ENCODE data around the gene IQSEC3. TPM values are rescaled to one million over a fixed set of nuclear protein-coding genes. Genes with fewer than 3 reads are reported as not detected.
"Not testable (repeated sequence)": the region's sequence is repeated elsewhere in the genome, so short reads cannot be mapped to it uniquely, and the experiment has no call there.

The IQSEC3 gene
- total and polyA plus RNA-seq, 2 donors from 2014 or later: 1.4 to 6.9 TPM

- no peaks in the 10 kb centered on the region for H3K27me3 ChIP-seq (ENCODE audit: control insufficient read depth, insufficient read depth, low read length)
- H3K36me3 ChIP-seq (ENCODE audit: control insufficient read depth in 2 of 3, insufficient read depth in 3 of 3, low read length in 3 of 3): peaks cover 0 to 5% (median 4%) of the 10 kb centered on the region in 3 donors
- H3K27ac ChIP-seq (ENCODE audit: low read depth in 2 of 2, low read length in 2 of 2): peak within 1 kb of the TSS; percentile 82 to 87
- FAIRE-seq: no peak
- TF ChIP-seq CTCF (IDR thresholded peaks at IDR 0.05; ENCODE audit: borderline replicate concordance, extremely low read depth, insufficient read depth): no peak
- peak within 1 kb of the TSS; percentile 8 to 41 (median 18) for H3K4me3 ChIP-seq (ENCODE audit: low read length in 3 of 3)
- DNase-seq: peak in 2 of 5 donors; percentile 45 to 77
- intact Hi-C loops (cut with DNase I): no loop called here
- no peaks in the 10 kb centered on the region for H3K9me3 ChIP-seq (ENCODE audit: control insufficient read depth in 2 of 3, insufficient read depth in 1 of 3, low read length in 3 of 3)
- peaks cover 0 to 54% (median 51%) of the 10 kb centered on the region in 3 donors for H3K4me1 ChIP-seq (ENCODE audit: control insufficient read depth in 2 of 3, insufficient read depth in 2 of 3, low read depth in 1 of 3, low read length in 3 of 3)
- peak within 1 kb of the TSS in 1 of 3 donors; percentile 42 for H3K9ac ChIP-seq (ENCODE audit: low read length in 3 of 3)
Observed at GRCh38 chr12:214003-214741, 147.6 kb downstream of the IQSEC3 start, which contains the start of gene SLC6A12. Gene SLC6A12 (minus strand): TSS chr12:214157. CDS start chr12:209986, 4,171 bp downstream.

- intact Hi-C loops (cut with DNase I): no loop called here
- Histone ChIP-seq H3K36me3 (ENCODE audit: control insufficient read depth in 2 of 3, insufficient read depth in 3 of 3, low read length in 3 of 3) (peaks cover 0 to 6% (median 4%) of the 10 kb centered on the region in 3 donors), H3K9me3 (ENCODE audit: control insufficient read depth in 2 of 3, insufficient read depth in 1 of 3, low read length in 3 of 3) (no peaks in the 10 kb centered on the region), H3K27ac (ENCODE audit: low read depth in 2 of 2, low read length in 2 of 2) (peak overlapping the region in 1 of 2 donors; percentile 82), H3K4me1 (ENCODE audit: control insufficient read depth in 2 of 3, insufficient read depth in 2 of 3, low read depth in 1 of 3, low read length in 3 of 3) (peaks cover 0 to 48% (median 42%) of the 10 kb centered on the region in 3 donors), H3K9ac (ENCODE audit: low read length in 3 of 3) (no peak overlapping the region), H3K27me3 (ENCODE audit: control insufficient read depth, insufficient read depth, low read length) (no peaks in the 10 kb centered on the region), H3K4me3 (ENCODE audit: low read length in 3 of 3) (no peak overlapping the region)
- DNase-seq (peak in 1 of 5 donors; percentile 43), FAIRE-seq (no peak)
- no peak for TF ChIP-seq CTCF (IDR thresholded peaks at IDR 0.05; ENCODE audit: borderline replicate concordance, extremely low read depth, insufficient read depth)
Observed at GRCh38 chr12:215116-215515, 148.5 kb downstream of the IQSEC3 start.

GRCh38 chr12:217029-217428 is 150.5 kb downstream of the IQSEC3 start:
- DNase-seq; H3K4me3 ChIP-seq (ENCODE audit: low read length in 3 of 3); FAIRE-seq; H3K27ac ChIP-seq (ENCODE audit: low read depth in 2 of 2, low read length in 2 of 2); H3K27me3 ChIP-seq (ENCODE audit: control insufficient read depth, insufficient read depth, low read length); H3K36me3 ChIP-seq (ENCODE audit: control insufficient read depth in 2 of 3, insufficient read depth in 3 of 3, low read length in 3 of 3); intact Hi-C loops (cut with DNase I); H3K9ac ChIP-seq (ENCODE audit: low read length in 3 of 3); H3K9me3 ChIP-seq (ENCODE audit: control insufficient read depth in 2 of 3, insufficient read depth in 1 of 3, low read length in 3 of 3): not testable (repeated sequence)
- H3K4me1 ChIP-seq (ENCODE audit: control insufficient read depth in 2 of 3, insufficient read depth in 2 of 3, low read depth in 1 of 3, low read length in 3 of 3): peaks cover 0 to 29% (median 25%) of the 10 kb centered on the region in 3 donors

GRCh38 chr12:218221-218620 is 151.7 kb downstream of the IQSEC3 start:
- DNase-seq (peak in 1 of 5 donors; percentile 41), FAIRE-seq (no peak)
- TF ChIP-seq CTCF (IDR thresholded peaks at IDR 0.05; ENCODE audit: borderline replicate concordance, extremely low read depth, insufficient read depth): no peak
- Histone ChIP-seq H3K36me3 (ENCODE audit: control insufficient read depth in 2 of 3, insufficient read depth in 3 of 3, low read length in 3 of 3) (peaks cover 0 to 6% (median 6%) of the 10 kb centered on the region in 3 donors), H3K9ac (ENCODE audit: low read length in 3 of 3) (no peak overlapping the region), H3K4me1 (ENCODE audit: control insufficient read depth in 2 of 3, insufficient read depth in 2 of 3, low read depth in 1 of 3, low read length in 3 of 3) (peaks cover 0 to 19% (median 13%) of the 10 kb centered on the region in 3 donors), H3K9me3 (ENCODE audit: control insufficient read depth in 2 of 3, insufficient read depth in 1 of 3, low read length in 3 of 3) (no peaks in the 10 kb centered on the region), H3K4me3 (ENCODE audit: low read length in 3 of 3) (no peak overlapping the region), H3K27ac (ENCODE audit: low read depth in 2 of 2, low read length in 2 of 2) (no peak overlapping the region), H3K27me3 (ENCODE audit: control insufficient read depth, insufficient read depth, low read length) (no peaks in the 10 kb centered on the region)
- intact Hi-C loops (cut with DNase I): no loop called here

Measured in kidney (tissue), 14 donors.